Activated CD4-positive, alpha-beta T cell treated with anti-CD3 and anti-CD28 coated beads for 36 hours (primary cell): Measurements from ENCODE around the gene CNTNAP2. TPM values are rescaled to one million over a fixed set of nuclear protein-coding genes. Genes with fewer than 3 reads are reported as not detected.

Experiments used
- ATAC-seq: fragments of 200-7000 bp; cut with Tn5 transposase; one replicate; pipeline ENCODE4 v1.10.0; 2021; ENCODE audit warnings: mild to moderate bottlenecking, moderate library complexity
- CTCF ChIA-PET: fragments of 350-600 bp; sonication (Branson Sonifier 250); formaldehyde crosslinking; loops from one replicate; lab custom pipeline; 2021; ENCODE audit warnings: antibody characterized with exemption; lab: Charles Lee
- POLR2A ChIA-PET: fragments of 350-600 bp; sonication (Branson Sonifier 250); formaldehyde crosslinking; loops from one replicate; lab custom pipeline; 2021; ENCODE audit warnings: antibody characterized with exemption, inconsistent platforms; lab: Charles Lee
- DNase-seq: peaks from one replicate; pipeline ENCODE4 v3.0.0-alpha.2; 2020
- H3K27ac Mint-ChIP-seq: one replicate; pipeline ENCODE4 v1.8.0; 2021; ENCODE audit warnings: mixed read lengths
- H3K27me3 Mint-ChIP-seq: one replicate; pipeline ENCODE4 v1.8.0; 2021; ENCODE audit warnings: mixed read lengths
- H3K36me3 Mint-ChIP-seq: one replicate; pipeline ENCODE4 v1.8.0; 2021; ENCODE audit warnings: low read depth, mixed read lengths
- H3K4me1 Mint-ChIP-seq: one replicate; pipeline ENCODE4 v1.8.0; 2021; ENCODE audit warnings: mixed read lengths
- H3K4me3 Mint-ChIP-seq: one replicate; pipeline ENCODE4 v1.8.0; 2021; ENCODE audit warnings: mild to moderate bottlenecking, moderate library complexity, mixed read lengths
- H3K9me3 Mint-ChIP-seq: one replicate; pipeline ENCODE4 v1.8.0; 2021; ENCODE audit warnings: low read depth, mixed read lengths
- intact Hi-C, 2 experiments: fragments of 100-400 bp; cut with DNase I in 1 of 2; cut with micrococcal nuclease in 1 of 2; formaldehyde crosslinking; loops; one replicate each; pipeline versions ENCODE4 v1.14.2 to v1.15.1; 2022 to 2024; cut with DNase I, micrococcal nuclease
- total RNA-seq, 2 experiments: library from RNA; stranded (reverse); gene quantifications; one replicate each; pipeline ENCODE4 v1.2.3, GENCODE V29; 2021

Gene CNTNAP2
- total RNA-seq, 2 experiments from 2014 or later = not detected

DNA sequence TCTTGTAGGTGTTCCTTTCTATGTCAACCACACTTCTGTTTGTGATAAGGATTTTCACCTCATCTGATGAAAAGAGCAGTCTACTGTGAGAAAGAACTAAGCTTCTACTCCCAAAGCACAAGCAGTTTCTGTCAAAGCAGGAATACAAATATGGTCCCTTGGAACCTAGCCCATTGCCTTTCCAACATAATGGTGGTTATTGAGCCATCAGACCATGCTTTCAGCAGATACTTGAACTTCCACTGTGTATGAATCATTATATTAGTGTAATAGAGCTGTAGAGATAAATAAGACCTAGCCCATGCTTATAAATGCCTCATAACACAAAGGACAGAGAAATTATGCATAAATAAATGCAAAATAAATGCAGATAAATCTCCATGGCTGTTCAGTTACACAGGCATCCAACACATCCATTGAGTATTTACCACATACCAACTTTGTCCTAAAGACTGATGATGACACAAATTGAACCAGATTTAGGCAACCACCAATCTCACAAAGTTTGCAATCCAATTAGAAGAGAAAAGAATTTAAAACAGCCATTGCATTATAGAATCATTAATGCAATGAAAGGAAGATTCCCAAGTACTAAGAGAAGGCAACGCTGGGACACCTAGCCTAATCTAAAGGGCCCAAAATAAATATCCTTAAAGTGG, 1744.6 kb downstream of the CNTNAP2 start:
- CTCF ChIA-PET = no interaction called here
- POLR2A ChIA-PET = no interaction called here
- DNase-seq = no peak
- intact Hi-C loops = loop anchor here in 1 of 2 experiments (10.0 kb wide), 1 partner anchor 56 kb away; no protein-coding TSS in a partner anchor
- Mint-ChIP-seq H3K27me3 (no peaks in the 10 kb centered on the region), H3K4me3 (no peak overlapping the region), H3K4me1 (no peaks in the 10 kb centered on the region), H3K36me3 (no peaks in the 10 kb centered on the region), H3K27ac (no peak overlapping the region), H3K9me3 (peaks cover 2% of the 10 kb centered on the region)
- ATAC-seq = no peak

DNA sequence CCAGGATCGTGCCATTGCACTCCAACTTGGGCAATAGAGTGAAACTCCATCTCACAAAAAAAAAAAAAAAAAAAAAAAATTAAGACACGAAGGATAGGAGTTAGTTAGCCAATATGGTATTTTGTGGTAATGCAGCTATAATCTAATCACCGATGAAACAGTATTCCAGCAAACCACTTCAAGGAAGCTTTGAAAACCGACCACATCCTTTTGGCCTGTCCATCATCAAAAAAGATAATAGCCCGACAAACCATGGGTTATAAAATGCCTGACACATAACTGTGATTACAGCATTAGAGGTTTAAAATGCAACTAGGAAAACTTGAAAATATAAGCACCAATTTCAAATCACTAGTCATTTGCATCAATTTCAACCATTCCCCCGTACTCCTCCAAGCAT, 1745.3 kb downstream of the CNTNAP2 start:
- ATAC-seq (no peak), DNase-seq (no peak)
- intact Hi-C loops = loop anchor here in 1 of 2 experiments (10.0 kb wide), 1 partner anchor 57 kb away; no protein-coding TSS in a partner anchor
- no peaks in the 10 kb centered on the region for H3K4me1 Mint-ChIP-seq
- H3K27ac Mint-ChIP-seq = no peak overlapping the region
- ChIA-PET CTCF (no interaction called here), POLR2A (no interaction called here)
- no peak overlapping the region for H3K4me3 Mint-ChIP-seq
- no peaks in the 10 kb centered on the region for H3K27me3 Mint-ChIP-seq
- H3K36me3 Mint-ChIP-seq = no peaks in the 10 kb centered on the region
- H3K9me3 Mint-ChIP-seq = peaks cover 3% of the 10 kb centered on the region

DNA sequence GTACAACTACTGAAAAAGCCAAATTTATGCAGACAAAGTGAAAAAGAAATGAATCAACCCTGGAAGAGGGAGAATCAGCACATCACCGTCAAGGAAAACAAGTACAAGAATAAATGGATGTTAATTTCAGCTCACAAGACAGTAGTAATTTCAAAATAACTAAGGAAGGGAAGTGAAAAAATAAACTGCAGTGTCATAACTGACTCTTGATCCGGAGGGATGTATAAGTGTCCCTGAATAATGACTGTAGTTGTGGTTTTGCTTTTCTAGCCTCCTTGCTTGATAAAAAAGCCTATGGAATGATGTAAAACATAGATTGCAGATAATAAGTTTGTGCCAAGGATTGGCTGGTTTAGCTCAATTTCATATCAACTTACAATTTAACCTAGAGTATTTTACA, 1752.9 kb downstream of the CNTNAP2 start:
- no peak for DNase-seq
- ATAC-seq = no peak
- Mint-ChIP-seq H3K27me3 (peaks cover 2% of the 10 kb centered on the region), H3K9me3 (peaks cover 5% of the 10 kb centered on the region), H3K36me3 (no peaks in the 10 kb centered on the region), H3K4me1 (no peaks in the 10 kb centered on the region), H3K4me3 (no peak overlapping the region), H3K27ac (no peak overlapping the region)
- ChIA-PET POLR2A (no interaction called here), CTCF (no interaction called here)
- intact Hi-C loops = loop anchor here in 1 of 2 experiments (10.0 kb wide), 1 partner anchor 65 kb away; no protein-coding TSS in a partner anchor

DNA sequence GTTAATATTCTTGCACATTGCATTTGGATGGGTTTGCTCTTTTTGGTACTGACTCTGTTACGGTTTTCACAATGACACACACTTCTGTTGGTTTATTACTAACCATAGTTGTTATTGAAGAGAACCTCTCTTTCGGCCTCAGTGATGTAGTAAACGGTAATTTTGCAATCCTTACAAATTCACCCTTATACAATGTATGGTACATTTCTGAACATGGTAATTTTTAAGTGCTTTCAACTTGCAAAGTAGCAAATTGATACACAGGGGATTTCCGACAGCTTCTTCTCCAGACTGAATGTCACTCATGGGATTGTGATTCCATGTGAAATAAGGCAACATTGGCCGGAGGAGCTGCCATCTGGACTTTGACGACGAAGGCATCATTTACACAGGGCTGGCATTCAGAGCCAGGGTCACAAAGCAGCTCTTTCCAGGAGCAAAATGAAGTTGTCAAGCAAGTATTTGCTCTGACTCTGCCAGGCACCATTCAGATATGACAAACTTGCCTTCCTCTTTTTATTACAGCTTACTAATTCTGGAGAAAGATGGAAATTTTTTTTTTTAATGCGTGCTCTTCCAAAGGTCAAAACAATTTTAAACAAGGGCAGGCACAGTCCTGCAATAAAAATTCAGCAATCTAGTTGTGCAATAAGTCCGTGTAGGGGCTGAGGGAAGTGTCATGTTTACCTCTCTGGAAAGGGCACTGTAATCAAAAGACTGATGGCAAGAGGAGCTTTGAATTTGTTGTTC, 1762.5 kb downstream of the CNTNAP2 start:
- Mint-ChIP-seq H3K36me3 (no peaks in the 10 kb centered on the region), H3K27me3 (peaks cover 3% of the 10 kb centered on the region), H3K4me1 (no peaks in the 10 kb centered on the region), H3K9me3 (no peaks in the 10 kb centered on the region), H3K4me3 (no peak overlapping the region), H3K27ac (no peak overlapping the region)
- intact Hi-C loops = no loop called here
- ChIA-PET CTCF (no interaction called here), POLR2A (no interaction called here)
- DNase-seq = no peak
- no peak for ATAC-seq

DNA sequence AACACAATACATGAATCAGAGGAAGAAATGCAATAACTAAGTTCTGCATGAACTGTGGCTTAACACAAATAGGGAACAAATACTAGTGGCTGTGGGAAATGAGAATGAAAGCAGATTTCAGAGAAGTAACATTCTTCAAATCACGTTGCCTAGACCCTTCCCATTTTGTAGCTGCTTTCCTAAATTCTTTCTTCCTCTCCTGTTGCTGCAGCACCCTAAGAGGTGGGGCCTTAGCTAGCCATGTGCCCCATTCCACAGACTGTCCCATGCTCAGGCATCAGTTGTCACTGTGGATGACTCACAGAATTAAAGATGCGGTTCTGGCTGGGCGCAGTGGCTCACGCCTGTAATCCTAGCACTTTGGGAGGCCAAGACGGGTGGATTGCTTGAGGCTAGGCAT, 1769.3 kb downstream of the CNTNAP2 start:
- CTCF ChIA-PET = interaction anchor here (1.1 kb wide), 1 partner anchor 30 kb away, joined by 3 read pairs; no protein-coding TSS in a partner anchor
- Mint-ChIP-seq H3K9me3 (no peaks in the 10 kb centered on the region), H3K27me3 (no peaks in the 10 kb centered on the region)

DNA sequence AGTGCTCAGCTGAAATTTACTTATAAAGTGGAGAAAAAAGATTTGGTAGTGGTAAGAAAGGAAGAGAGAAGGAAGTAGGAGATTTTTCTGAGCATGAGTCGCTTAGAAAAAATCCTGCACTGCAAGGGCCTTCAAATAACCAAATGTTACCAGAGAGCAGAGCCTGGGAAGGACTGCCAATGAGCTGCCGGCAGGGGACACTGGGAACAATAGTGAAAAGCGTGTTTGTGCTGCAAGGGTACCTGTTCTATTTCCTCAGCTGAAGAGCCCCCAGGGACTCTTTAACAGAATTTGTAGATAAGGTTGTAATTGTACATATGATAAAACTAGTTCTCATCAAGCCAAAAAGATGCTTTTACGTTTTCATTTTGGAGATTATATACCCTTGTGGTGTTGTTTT, 1777.7 kb downstream of the CNTNAP2 start:
- POLR2A ChIA-PET = no interaction called here
- no peaks in the 10 kb centered on the region for H3K4me1 Mint-ChIP-seq
- H3K36me3 Mint-ChIP-seq = no peaks in the 10 kb centered on the region
- no peaks in the 10 kb centered on the region for H3K9me3 Mint-ChIP-seq
- CTCF ChIA-PET = interaction anchor here (0.6 kb wide), 1 partner anchor 642 kb away, joined by 3 read pairs; no protein-coding TSS in a partner anchor
- no peak for DNase-seq
- intact Hi-C loops = no loop called here
- no peak overlapping the region for H3K27ac Mint-ChIP-seq
- H3K4me3 Mint-ChIP-seq = no peak overlapping the region
- no peaks in the 10 kb centered on the region for H3K27me3 Mint-ChIP-seq
- ATAC-seq = no peak

More for the DNA sequence above, 1769.3 kb downstream of the CNTNAP2 start:
- intact Hi-C loops = no loop called here
- H3K4me1 Mint-ChIP-seq = no peaks in the 10 kb centered on the region
- POLR2A ChIA-PET = no interaction called here
- DNase-seq = no peak
- no peak for ATAC-seq
- no peaks in the 10 kb centered on the region for H3K36me3 Mint-ChIP-seq
- H3K4me3 Mint-ChIP-seq = no peak overlapping the region
- no peak overlapping the region for H3K27ac Mint-ChIP-seq

DNA sequence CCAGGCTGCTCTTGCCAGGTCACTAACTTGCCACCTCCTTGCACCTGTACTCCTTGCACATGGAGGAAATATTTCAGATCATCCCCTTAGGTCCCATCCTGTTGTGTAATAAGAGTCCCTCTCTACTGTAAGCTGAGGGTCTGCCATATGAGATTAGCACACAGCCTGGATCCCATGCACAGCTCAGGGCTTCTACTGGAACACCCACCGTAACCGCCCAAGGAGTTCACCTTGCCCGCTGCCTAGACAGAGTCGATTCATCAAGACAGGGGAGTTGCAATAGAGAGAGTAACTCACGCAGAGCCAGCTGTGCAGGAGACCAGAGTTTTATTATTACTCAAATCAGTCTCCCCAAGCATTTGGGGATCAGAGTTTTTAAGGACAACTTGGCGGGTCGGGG, 1779.5 kb downstream of the CNTNAP2 start:
- H3K27me3 Mint-ChIP-seq = no peaks in the 10 kb centered on the region
- H3K9me3 Mint-ChIP-seq = peaks cover 1% of the 10 kb centered on the region
- H3K4me1 Mint-ChIP-seq = no peaks in the 10 kb centered on the region
- H3K4me3 Mint-ChIP-seq = no peak overlapping the region
- intact Hi-C loops = no loop called here
- no peaks in the 10 kb centered on the region for H3K36me3 Mint-ChIP-seq
- no peak overlapping the region for H3K27ac Mint-ChIP-seq
- ChIA-PET POLR2A (no interaction called here), CTCF (no interaction called here)
- no peak for DNase-seq
- no peak for ATAC-seq

DNA sequence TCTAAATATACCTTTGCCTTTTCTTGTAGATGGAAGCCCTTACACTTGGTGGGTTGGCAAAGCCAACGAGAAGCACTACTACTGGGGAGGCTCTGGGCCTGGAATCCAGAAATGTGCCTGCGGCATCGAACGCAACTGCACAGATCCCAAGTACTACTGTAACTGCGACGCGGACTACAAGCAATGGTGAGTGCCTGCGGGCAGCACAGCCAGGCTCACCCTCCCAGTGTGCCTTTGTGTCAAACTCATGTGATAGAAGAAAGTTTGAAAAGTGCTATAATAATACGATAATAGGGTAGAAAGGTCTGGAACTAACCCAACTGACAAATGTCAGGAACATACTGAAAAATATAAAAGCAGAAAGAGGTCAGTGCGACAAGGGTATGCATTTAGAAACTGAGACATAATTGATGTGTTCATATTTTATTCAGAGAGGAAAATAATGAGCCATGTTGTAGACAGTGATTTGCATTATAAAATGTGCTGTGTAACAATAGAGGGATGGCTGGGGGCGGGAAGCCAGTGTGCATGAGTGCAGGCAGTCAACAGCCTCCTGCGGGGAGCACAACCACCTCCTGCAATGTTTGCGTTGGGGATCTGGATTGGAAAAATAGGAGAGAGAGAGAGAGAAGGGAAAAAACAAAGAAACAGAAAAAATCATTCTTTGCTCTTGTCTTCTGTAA, 1787.1 kb downstream of the CNTNAP2 start:
- Mint-ChIP-seq H3K4me1 (no peaks in the 10 kb centered on the region), H3K4me3 (no peak overlapping the region), H3K9me3 (peaks cover 1% of the 10 kb centered on the region), H3K27me3 (no peaks in the 10 kb centered on the region), H3K36me3 (no peaks in the 10 kb centered on the region), H3K27ac (no peak overlapping the region)
- DNase-seq (no peak), ATAC-seq (no peak)
- CTCF ChIA-PET = no interaction called here
- POLR2A ChIA-PET = no interaction called here
- intact Hi-C loops = no loop called here

DNA sequence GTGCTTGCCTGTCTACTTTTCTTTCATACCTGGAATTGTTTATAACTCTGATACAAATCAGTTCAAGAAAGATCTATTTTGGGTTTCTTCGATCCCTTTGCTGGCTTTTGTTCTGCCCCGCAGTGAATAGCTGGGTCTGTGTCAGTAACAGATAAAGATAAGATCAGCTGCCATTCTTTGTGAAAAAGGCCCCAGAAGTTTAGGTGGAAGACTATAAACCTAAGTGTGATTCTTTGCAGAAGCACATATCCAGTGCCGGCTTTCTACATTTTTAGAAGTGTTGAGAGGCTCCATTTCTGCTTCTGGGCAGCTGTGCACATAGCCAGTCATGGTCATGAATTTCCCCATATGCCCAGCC, 1787.6 kb downstream of the CNTNAP2 start:
- no peak for DNase-seq
- Mint-ChIP-seq H3K27ac (no peak overlapping the region), H3K4me3 (no peak overlapping the region), H3K27me3 (no peaks in the 10 kb centered on the region), H3K36me3 (no peaks in the 10 kb centered on the region), H3K9me3 (peaks cover 1% of the 10 kb centered on the region), H3K4me1 (no peaks in the 10 kb centered on the region)
- ChIA-PET CTCF (no interaction called here), POLR2A (no interaction called here)
- intact Hi-C loops = no loop called here
- ATAC-seq = no peak

DNA sequence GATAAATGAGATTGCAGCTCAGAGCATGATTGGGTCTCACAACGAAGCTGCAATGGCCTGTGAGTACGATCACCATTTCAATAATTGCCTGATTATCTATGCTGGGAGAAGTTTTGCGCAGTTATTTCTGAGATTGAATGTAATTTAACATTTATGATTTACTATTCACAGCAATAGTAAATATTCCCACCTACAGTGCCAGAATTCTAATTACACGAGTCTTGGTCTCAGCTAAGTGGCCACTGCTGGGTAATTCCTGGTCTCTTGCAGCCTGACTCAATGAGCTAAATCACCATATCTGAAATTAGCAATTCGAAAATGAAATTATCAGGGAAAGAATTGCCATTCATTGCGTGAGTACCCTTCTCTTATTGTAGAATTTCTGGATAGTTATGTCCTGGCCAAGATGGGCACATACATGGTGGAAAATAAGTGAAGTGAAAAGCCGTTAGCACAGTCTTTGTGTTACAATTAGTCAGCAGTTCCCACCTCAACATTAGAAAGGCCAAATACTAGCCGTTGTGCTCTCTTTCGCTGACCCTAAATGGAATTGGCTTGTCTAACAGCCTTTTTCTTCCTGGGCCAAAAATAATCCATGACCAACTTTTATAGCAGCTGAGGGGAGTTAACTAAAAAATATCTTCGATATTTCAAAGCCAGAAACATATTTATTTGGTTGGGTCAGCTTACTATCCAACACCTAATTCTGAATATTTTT, 1793.0 kb downstream of the CNTNAP2 start:
- no peak overlapping the region for H3K27ac Mint-ChIP-seq

DNA sequence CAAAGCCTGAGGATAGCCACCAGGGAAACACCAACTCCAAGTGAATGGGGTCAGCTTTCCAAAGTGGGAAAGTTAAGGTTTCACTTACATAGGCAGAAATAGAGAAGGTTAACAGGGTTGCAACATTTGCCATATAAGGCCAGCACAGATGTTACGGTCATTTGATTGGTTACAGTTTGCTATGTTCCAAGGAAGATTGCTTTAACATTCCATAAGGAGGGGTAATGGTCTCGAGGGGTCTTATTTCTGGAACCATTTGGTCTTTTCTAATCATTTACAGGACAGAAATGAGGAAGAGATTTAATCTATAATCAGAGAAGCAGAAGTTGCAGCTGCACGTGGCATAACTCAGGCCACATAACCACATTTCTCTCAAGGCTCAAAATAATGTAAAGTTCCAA, 1794.6 kb downstream of the CNTNAP2 start:
- intact Hi-C loops = no loop called here
- POLR2A ChIA-PET = no interaction called here
- ATAC-seq = no peak

More for the DNA sequence above, 1793.0 kb downstream of the CNTNAP2 start:
- intact Hi-C loops = no loop called here
- DNase-seq (no peak), ATAC-seq (no peak)
- peaks cover 4% of the 10 kb centered on the region for H3K27me3 Mint-ChIP-seq
- H3K4me3 Mint-ChIP-seq = no peak overlapping the region
- ChIA-PET POLR2A (no interaction called here), CTCF (no interaction called here)
- H3K4me1 Mint-ChIP-seq = no peaks in the 10 kb centered on the region
- H3K9me3 Mint-ChIP-seq = no peaks in the 10 kb centered on the region
- no peaks in the 10 kb centered on the region for H3K36me3 Mint-ChIP-seq

More for the DNA sequence above, 1794.6 kb downstream of the CNTNAP2 start:
- Mint-ChIP-seq H3K9me3 (no peaks in the 10 kb centered on the region), H3K4me3 (no peak overlapping the region), H3K27ac (no peak overlapping the region), H3K36me3 (no peaks in the 10 kb centered on the region), H3K27me3 (peaks cover 4% of the 10 kb centered on the region), H3K4me1 (no peaks in the 10 kb centered on the region)
- CTCF ChIA-PET = no interaction called here
- DNase-seq = no peak
